SJSA1 (cell line): ENCODE data around the gene GRPEL2. TPM values are rescaled to one million over a fixed set of nuclear protein-coding genes. Genes with fewer than 3 reads are reported as not detected.
"Not testable (repeated sequence)": the region's sequence is repeated elsewhere in the genome, so short reads cannot be mapped to it uniquely, and the experiment has no call there.

Experiments
- DNase-seq, 2 experiments: peaks; one replicate each; pipeline ENCODE4 v3.0.0-alpha.2; 2015 to 2020; ENCODE audit warnings: low spot score in 2 of 2, low read depth in 1 of 2
- H3K27ac ChIP-seq: fragments of 250-450 bp; sonication (Bioruptor Pico); 2 replicates; pipeline ENCODE4 v1.5.1; 2020; ENCODE audit warnings: mild to moderate bottlenecking, moderate library complexity
- H3K27me3 ChIP-seq: fragments of 250-450 bp; sonication (Bioruptor Pico); replicated peaks from 2 replicates; pipeline ENCODE4 v1.5.1; 2020; ENCODE audit warnings: mild to moderate bottlenecking, moderate library complexity
- H3K36me3 ChIP-seq: fragments of 250-450 bp; sonication (Bioruptor Pico); 2 replicates; pipeline ENCODE4 v1.5.1; 2020; ENCODE audit warnings: mild to moderate bottlenecking
- H3K4me1 ChIP-seq: fragments of 250-450 bp; sonication (Bioruptor Pico); replicated peaks from 2 replicates; pipeline ENCODE4 v1.6.1; 2021; ENCODE audit warnings: mild to moderate bottlenecking
- H3K4me3 ChIP-seq: fragments of 250-450 bp; sonication (Bioruptor Pico); 2 replicates; pipeline ENCODE4 v1.5.1; 2020; ENCODE audit warnings: mild to moderate bottlenecking
- H3K9me3 ChIP-seq: fragments of 250-450 bp; sonication (Bioruptor Pico); replicated peaks from 2 replicates; pipeline ENCODE4 v1.5.1; 2020; ENCODE audit warnings: mild to moderate bottlenecking
- total RNA-seq: library from RNA; depleted of rRNA; stranded (reverse); fragments of >200 nt; shearing (Covaris generic); gene quantifications from 2 replicates; pipeline ENCODE4 v1.2.3, GENCODE V29; 2014; rRNA removed

Gene GRPEL2
- total RNA-seq, 1 experiment from 2014 or later: 35.0 TPM

GRCh38 chr5:149392718-149393117 is 47.4 kb downstream of the GRPEL2 start:
- H3K27ac ChIP-seq: no peak overlapping the region
- no peak overlapping the region for H3K4me3 ChIP-seq
- no peaks in the 10 kb centered on the region for H3K9me3 ChIP-seq
- no peaks in the 10 kb centered on the region for H3K36me3 ChIP-seq
- H3K4me1 ChIP-seq: peaks cover 3% of the 10 kb centered on the region; the same call in 1 of the 2 replicates
- DNase-seq: no peak
- no peaks in the 10 kb centered on the region for H3K27me3 ChIP-seq

- not testable (repeated sequence) for H3K4me1 ChIP-seq, H3K27ac ChIP-seq, H3K27me3 ChIP-seq, H3K36me3 ChIP-seq, H3K9me3 ChIP-seq, H3K4me3 ChIP-seq, DNase-seq
Measured at GRCh38 chr5:149394996-149395395, 49.7 kb downstream of the GRPEL2 start.

DNA sequence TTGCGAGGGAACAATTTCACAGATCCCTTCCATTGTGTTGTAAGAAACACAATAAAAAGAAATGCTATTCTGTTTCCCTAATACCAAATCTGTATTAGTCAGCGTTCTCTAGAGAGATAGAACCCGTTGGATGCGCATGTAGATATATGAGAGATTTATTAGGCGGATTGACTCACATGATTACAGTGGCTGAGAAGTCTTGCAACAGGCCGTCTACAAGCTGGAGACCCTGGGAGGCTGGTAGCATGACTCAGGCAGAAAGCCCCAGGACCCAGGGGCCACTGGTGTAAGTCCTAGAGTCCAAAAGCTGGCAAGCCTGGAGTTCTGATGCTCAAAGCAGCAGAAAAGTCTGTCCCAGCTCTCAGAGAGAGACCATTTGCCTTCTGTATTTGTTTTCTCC is 52.2 kb downstream of the GRPEL2 start:
- H3K4me3 ChIP-seq: no peak overlapping the region
- peaks cover 7% of the 10 kb centered on the region for H3K4me1 ChIP-seq
- H3K9me3 ChIP-seq: no peaks in the 10 kb centered on the region
- H3K27ac ChIP-seq: no peak overlapping the region
- H3K36me3 ChIP-seq: no peaks in the 10 kb centered on the region
- no peak for DNase-seq
- no peaks in the 10 kb centered on the region for H3K27me3 ChIP-seq

GRCh38 chr5:149398747-149399266 is 53.5 kb downstream of the GRPEL2 start:
- not testable (repeated sequence) for H3K9me3 ChIP-seq, H3K27ac ChIP-seq, H3K36me3 ChIP-seq, DNase-seq, H3K27me3 ChIP-seq, H3K4me3 ChIP-seq
- peaks cover 18% of the 10 kb centered on the region for H3K4me1 ChIP-seq

DNA sequence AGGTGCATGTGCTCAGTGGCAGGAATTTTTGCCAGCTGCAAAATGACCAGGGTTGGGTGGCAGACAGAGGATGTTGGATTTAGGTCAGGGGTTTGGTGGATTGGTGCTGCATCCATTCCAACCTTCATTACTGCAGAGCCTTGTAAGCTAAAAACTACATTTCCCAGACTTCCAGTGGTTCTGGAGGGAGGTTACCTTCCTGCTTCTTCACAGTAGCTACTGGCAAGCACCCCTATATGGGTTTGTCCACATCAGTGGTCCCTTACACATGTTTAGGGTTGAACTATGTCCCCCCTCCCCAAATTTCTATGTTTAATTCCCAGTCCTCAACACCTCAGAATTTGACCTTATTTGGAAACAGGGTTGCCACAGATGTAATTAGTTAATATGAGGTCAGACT is 54.5 kb downstream of the GRPEL2 start:
- H3K27me3 ChIP-seq: no peaks in the 10 kb centered on the region
- no peak overlapping the region for H3K27ac ChIP-seq
- H3K36me3 ChIP-seq: no peaks in the 10 kb centered on the region
- H3K9me3 ChIP-seq: no peaks in the 10 kb centered on the region
- no peak overlapping the region for H3K4me3 ChIP-seq
- no peak for DNase-seq
- peaks cover 27% of the 10 kb centered on the region for H3K4me1 ChIP-seq

DNA sequence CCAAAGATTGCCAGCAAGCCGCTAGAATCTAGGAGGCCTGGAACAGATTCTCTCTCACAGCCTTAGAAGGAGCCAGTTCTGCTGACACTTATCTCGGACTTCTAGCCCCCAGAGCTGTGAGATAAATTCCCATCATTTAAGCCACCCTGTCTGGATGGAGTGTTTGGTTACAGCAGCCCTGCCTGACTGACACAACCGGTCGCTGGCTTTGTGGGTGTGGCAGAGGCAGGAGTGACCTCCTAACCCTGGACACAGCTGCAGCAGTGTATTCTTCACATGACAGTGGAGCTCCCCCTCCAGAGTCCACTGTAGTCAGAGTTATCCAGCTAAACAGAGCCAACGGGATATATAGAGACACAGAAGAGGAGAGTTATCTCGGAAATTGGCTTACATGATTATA is 55.0 kb downstream of the GRPEL2 start:
- H3K4me3 ChIP-seq: no peak overlapping the region
- no peaks in the 10 kb centered on the region for H3K27me3 ChIP-seq
- DNase-seq: no peak
- peaks cover 33% of the 10 kb centered on the region for H3K4me1 ChIP-seq
- H3K27ac ChIP-seq: no peak overlapping the region
- H3K9me3 ChIP-seq: no peaks in the 10 kb centered on the region
- no peaks in the 10 kb centered on the region for H3K36me3 ChIP-seq

- DNase-seq: no peak
- Histone ChIP-seq H3K9me3 (no peaks in the 10 kb centered on the region), H3K36me3 (no peaks in the 10 kb centered on the region), H3K4me1 (peaks cover 40% of the 10 kb centered on the region), H3K27me3 (no peaks in the 10 kb centered on the region), H3K4me3 (no peak overlapping the region), H3K27ac (no peak overlapping the region)
Measured at GRCh38 chr5:149401051-149401450, 55.8 kb downstream of the GRPEL2 start.

DNA sequence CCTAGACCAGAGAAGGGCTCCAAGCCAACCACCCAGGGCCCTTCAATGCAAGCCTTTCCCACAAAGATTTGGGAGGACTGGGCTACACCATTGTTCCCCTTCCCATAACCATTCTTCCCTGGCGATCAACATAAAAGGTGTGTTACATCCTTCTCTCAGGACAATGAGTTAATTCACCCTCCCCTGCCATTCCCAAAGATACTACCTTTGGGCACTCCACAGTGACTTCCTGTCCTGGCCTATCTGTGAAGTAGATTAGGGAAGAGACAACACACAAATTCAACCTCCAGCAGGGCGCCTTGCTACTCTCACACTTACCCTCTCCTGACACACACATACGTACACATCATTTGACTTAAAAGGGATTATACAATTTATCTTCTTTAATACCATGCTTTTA is 57.0 kb downstream of the GRPEL2 start:
- Histone ChIP-seq H3K9me3 (no peaks in the 10 kb centered on the region), H3K27me3 (no peaks in the 10 kb centered on the region), H3K4me3 (no peak overlapping the region), H3K36me3 (no peaks in the 10 kb centered on the region), H3K27ac (no peak overlapping the region), H3K4me1 (peaks cover 53% of the 10 kb centered on the region)
- no peak for DNase-seq

Other genes starting within 250 kb of the GRPEL2 start
- gene ABLIM3, start 204.0 kb upstream of the GRPEL2 start, total RNA-seq: 24.1 and 32.8 TPM in 2 replicates
- 26.6 and 33.2 TPM in 2 replicates for gene AFAP1L1, start 73.6 kb upstream of the GRPEL2 start, total RNA-seq
- gene PCYOX1L, start 12.5 kb downstream of the GRPEL2 start, total RNA-seq: 23.7 and 26.4 TPM in 2 replicates
- gene IL17B, start 33.8 kb downstream of the GRPEL2 start, total RNA-seq: 1.00 TPM in 1 of 2 replicates, not detected in the other
- 311 and 438 TPM in 2 replicates for gene CSNK1A1, start 205.9 kb downstream of the GRPEL2 start, total RNA-seq
- gene ARHGEF37, start 236.0 kb downstream of the GRPEL2 start, total RNA-seq: 0.25 and 0.32 TPM in 2 replicates